C4-2B (cell line): ENCODE data around the gene CACNA2D3.

Source experiments
- CTCF ChIP-seq: fragments of 450-650 bp; conservative IDR thresholded peaks from 2 replicates; pipeline ENCODE4 v1.5.1; 2017; ENCODE audit warnings: mild to moderate bottlenecking
- ZFX ChIP-seq: fragments of 450-650 bp; IDR thresholded peaks from 2 replicates; pipeline ENCODE4 v1.6.1; 2017

DNA sequence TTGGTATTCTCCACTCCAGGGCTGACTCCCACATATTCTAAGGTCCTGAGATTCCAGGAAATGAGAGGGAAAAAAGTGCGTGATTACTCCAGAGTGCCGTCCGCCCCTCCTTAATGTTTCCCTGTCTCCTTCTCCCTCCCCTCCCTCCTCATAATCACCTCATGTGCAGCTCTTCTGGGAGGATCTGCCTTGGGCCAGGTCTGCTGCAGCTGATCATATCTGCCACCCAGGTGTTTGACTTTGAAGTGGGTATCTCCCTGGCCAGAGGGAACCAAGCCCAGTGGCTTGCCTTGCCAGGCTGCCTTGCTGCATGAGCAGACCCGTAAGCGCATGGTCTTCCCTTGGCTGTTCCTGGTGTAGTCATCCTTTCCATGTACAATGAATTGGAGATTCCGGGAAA, 833.6 kb downstream of the CACNA2D3 start:
- no peak for TF ChIP-seq CTCF
- TF ChIP-seq ZFX: no peak
